Caco-2 (cell line): ENCODE results near the gene NFATC4. TPM values are rescaled to one million over a fixed set of nuclear protein-coding genes. Genes with fewer than 3 reads are reported as not detected.

ENCODE experiments used
- BruUV-seq: library from RNA; stranded (reverse); fragments of 400-500 nt; replicated peaks from 2 replicates; lab custom pipeline; 2021; lab: Mats Ljungman, UMichigan
- CTCF ChIA-PET: fragments of 300-600 bp; sonication (Branson Sonifier 250); formaldehyde crosslinking; loops from one replicate; lab custom pipeline; 2022; ENCODE audit warnings: antibody characterized with exemption; lab: Charles Lee
- POLR2A ChIA-PET: fragments of 300-600 bp; sonication (Branson Sonifier 250); formaldehyde crosslinking; loops from one replicate; lab custom pipeline; 2022; ENCODE audit warnings: antibody characterized with exemption; lab: Charles Lee
- DNase-seq, 2 experiments: peaks; one replicate each; pipeline versions ENCODE4 v3.0.0 to v3.0.0-alpha.2; 2020 to 2022
- H3K27me3 ChIP-seq: replicated peaks from 2 replicates; pipeline ENCODE4 v1.6.0; 2011; ENCODE audit warnings: low read length; ENCODE audit not compliant: control insufficient read depth, insufficient read depth
- H3K36me3 ChIP-seq: 2 replicates; pipeline ENCODE4 v1.5.1; 2011; ENCODE audit warnings: low read length; ENCODE audit not compliant: control insufficient read depth, insufficient read depth
- H3K4me1 ChIP-seq: fragments of 250-450 bp; sonication (Bioruptor Pico); 2 replicates; pipeline ENCODE4 v1.5.1; 2020; ENCODE audit warnings: mild to moderate bottlenecking
- H3K4me3 ChIP-seq: 2 replicates; pipeline ENCODE4 v1.5.1; 2011; ENCODE audit warnings: low read depth, mild to moderate bottlenecking, control low read depth, low read length
- H3K9me3 ChIP-seq: fragments of 250-450 bp; sonication (Bioruptor Pico); 2 replicates; pipeline ENCODE4 v1.5.1; 2020; ENCODE audit warnings: mild to moderate bottlenecking, moderate library complexity
- H3K27ac Mint-ChIP-seq: one replicate; pipeline ENCODE4 v1.8.0; 2022; ENCODE audit warnings: mixed read lengths; ENCODE audit not compliant: unreplicated experiment
- H3K27me3 Mint-ChIP-seq: one replicate; pipeline ENCODE4 v1.8.0; 2022; ENCODE audit warnings: mixed read lengths; ENCODE audit not compliant: insufficient read depth, unreplicated experiment
- H3K36me3 Mint-ChIP-seq: one replicate; pipeline ENCODE4 v1.8.0; 2022; ENCODE audit warnings: mild to moderate bottlenecking, mixed read lengths; ENCODE audit not compliant: insufficient read depth, unreplicated experiment
- H3K4me1 Mint-ChIP-seq: one replicate; pipeline ENCODE4 v1.8.0; 2022; ENCODE audit warnings: low read depth, mixed read lengths; ENCODE audit not compliant: unreplicated experiment
- H3K4me3 Mint-ChIP-seq: one replicate; pipeline ENCODE4 v1.8.0; 2022; ENCODE audit warnings: mild to moderate bottlenecking, moderate library complexity, mixed read lengths; ENCODE audit not compliant: unreplicated experiment
- H3K9me3 Mint-ChIP-seq: one replicate; pipeline ENCODE4 v1.8.0; 2022; ENCODE audit warnings: mixed read lengths; ENCODE audit not compliant: unreplicated experiment
- CTCF ChIP-seq, 2 experiments: fragments of 200-600 bp in 1 of 2; IDR thresholded peaks; 1 replicate in 1 of 2; 2 replicates in 1 of 2; pipeline versions ENCODE4 v1.5.1 to v1.8.0; 2011 to 2022; ENCODE audit warnings: antibody characterized with exemption in 1 of 2, control low read depth in 1 of 2, inconsistent platforms in 1 of 2, low read depth in 1 of 2, low read length in 1 of 2, mild to moderate bottlenecking in 1 of 2, moderate library complexity in 1 of 2; ENCODE audit not compliant: insufficient read depth in 1 of 2, severe bottlenecking in 1 of 2, unreplicated experiment in 1 of 2
- intact Hi-C: fragments of 100-400 bp; cut with micrococcal nuclease; formaldehyde crosslinking; loops from one replicate; pipeline ENCODE4 v1.10.0; 2022; ENCODE audit not compliant: unreplicated experiment
- total RNA-seq: library from RNA; stranded (reverse); gene quantifications from 2 replicates; pipeline ENCODE4 v1.2.3, GENCODE V29; 2022

Gene NFATC4
- total RNA-seq, 1 experiment from 2014 or later: 0.88 TPM

DNA sequence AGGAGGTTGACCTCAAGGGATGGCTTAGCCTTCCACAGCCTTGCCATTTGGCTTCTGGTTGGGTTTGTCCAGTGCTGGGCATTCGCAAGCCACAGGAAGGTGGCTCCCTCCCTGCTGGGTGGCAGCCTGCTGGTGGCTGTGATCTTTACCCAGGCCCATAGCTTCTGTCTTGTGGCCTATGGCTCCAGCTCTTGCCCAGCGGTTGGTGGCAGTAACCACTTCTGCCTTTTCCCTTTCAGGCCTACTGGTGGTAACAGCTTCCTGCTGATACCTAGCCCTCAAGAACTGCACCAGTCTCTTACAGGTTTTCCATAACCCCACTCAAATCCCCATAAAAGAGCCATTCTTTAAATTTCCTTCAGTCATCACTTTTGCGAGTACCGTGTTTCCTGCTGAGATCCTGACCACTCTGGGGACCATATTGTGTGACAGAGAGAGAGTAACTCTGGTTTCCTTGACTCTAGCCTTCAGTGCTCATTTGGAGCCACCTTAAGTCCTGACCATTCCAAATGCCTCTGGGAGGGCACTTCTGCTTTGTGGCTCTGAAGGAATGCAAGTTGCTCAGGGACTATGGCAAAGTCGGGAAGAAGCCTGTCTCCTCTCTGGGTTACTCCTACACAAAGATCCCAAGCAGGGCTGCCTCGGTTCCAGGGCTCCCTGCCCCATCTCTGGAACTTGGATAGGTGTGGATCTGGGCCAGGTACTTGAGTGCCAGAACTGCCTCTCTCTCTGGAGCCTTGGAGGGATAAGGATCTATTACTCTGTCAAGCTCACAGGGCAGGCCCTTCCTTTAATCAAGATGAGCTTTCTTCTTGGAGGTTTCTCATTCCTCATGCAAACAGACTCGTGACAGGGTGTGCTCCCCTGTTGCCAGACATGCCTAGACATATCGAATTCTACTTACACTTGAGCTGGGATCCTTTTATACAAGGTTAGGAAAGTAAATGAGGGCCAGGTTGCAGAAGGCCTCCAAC is 27.9 kb downstream of the NFATC4 start:
- Mint-ChIP-seq H3K9me3 (no peaks in the 10 kb centered on the region), H3K27me3 (no peaks in the 10 kb centered on the region), H3K36me3 (no peaks in the 10 kb centered on the region), H3K27ac (no peak overlapping the region), H3K4me3 (no peak overlapping the region), H3K4me1 (peaks cover 33% of the 10 kb centered on the region)
- CTCF ChIA-PET: interaction anchor here (0.6 kb wide), 1 partner anchor 62 kb away, joined by 3 read pairs; no protein-coding TSS in a partner anchor
- no peaks in the 10 kb centered on the region for H3K9me3 ChIP-seq
- no peak overlapping the region for H3K4me3 ChIP-seq
- no peak for TF ChIP-seq CTCF (IDR thresholded peaks at IDR 0.05; ENCODE audit: insufficient read depth in 1 of 2, low read depth in 1 of 2, low read length in 1 of 2, severe bottlenecking in 1 of 2, unreplicated experiment in 1 of 2)
- intact Hi-C loops: no loop called here
- DNase-seq: no peak
- POLR2A ChIA-PET: no interaction called here
- no TSS peak for BruUV-seq
- H3K27me3 ChIP-seq: no peaks in the 10 kb centered on the region
- H3K36me3 ChIP-seq: no peaks in the 10 kb centered on the region
- H3K4me1 ChIP-seq: peaks cover 16% of the 10 kb centered on the region

DNA sequence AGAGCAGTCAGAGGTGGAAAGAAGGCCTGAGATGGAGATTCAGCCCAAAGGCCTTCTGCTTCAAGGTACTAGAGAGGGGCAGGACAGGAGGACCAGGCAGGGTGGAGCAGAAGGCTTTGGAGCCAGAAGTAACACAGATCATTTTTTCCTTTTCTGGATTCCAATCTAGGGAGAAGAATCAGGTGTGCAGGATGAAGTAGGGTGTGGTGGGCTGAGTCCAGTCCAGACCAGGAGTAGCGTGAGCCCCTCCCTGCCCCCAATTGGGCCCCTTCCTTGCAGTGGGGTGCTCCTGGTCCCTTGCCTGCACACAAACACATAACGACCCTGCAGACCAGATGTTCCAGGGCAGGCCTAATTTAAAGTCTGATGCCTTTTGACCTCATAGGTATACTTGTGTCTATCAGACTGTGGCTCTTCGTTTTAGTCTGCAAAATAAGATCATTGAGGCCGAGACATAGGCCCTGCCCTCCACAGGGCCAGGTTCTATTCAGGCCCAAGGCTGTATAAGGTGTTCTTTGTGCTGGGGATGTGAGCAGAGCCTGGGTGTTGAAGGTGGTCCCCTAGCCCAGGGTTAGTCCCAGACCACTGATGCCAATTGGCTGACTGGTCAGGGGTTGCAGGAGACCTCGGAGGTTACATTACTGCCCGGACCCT is 29.8 kb downstream of the NFATC4 start:
- TF ChIP-seq CTCF (IDR thresholded peaks at IDR 0.05; ENCODE audit: insufficient read depth in 1 of 2, low read depth in 1 of 2, low read length in 1 of 2, severe bottlenecking in 1 of 2, unreplicated experiment in 1 of 2): no peak
- Histone ChIP-seq H3K4me1 (peaks cover 11% of the 10 kb centered on the region), H3K9me3 (no peaks in the 10 kb centered on the region), H3K27me3 (no peaks in the 10 kb centered on the region), H3K36me3 (no peaks in the 10 kb centered on the region), H3K4me3 (no peak overlapping the region)
- Mint-ChIP-seq H3K4me3 (peak overlapping the region; percentile 44), H3K36me3 (no peaks in the 10 kb centered on the region), H3K9me3 (no peaks in the 10 kb centered on the region), H3K27ac (peak overlapping the region; percentile 16), H3K4me1 (peaks cover 32% of the 10 kb centered on the region), H3K27me3 (no peaks in the 10 kb centered on the region)
- CTCF ChIA-PET: no interaction called here
- no peak for DNase-seq
- POLR2A ChIA-PET: no interaction called here
- no TSS peak for BruUV-seq
- intact Hi-C loops: no loop called here

DNA sequence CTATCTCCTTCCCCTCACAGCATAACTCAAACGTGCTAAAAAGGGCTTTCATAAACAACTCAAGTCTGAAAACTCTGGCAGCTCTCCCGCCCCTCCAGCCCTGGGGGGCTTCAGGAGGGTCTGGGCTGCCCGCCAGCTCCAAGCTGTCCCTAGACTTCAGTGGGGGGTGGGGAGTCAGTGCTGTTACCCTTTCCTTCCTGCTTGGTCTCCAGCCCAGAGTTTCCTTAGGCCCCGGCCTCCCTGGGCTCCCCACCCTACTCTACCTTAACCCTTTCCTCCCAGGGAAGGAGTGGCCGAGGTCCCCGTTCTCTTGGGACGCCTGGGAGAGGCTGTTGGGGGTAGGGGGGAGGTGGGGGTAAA is 30.3 kb downstream of the NFATC4 start:
- Mint-ChIP-seq H3K36me3 (no peaks in the 10 kb centered on the region), H3K27me3 (no peaks in the 10 kb centered on the region), H3K27ac (no peak overlapping the region), H3K4me1 (peaks cover 37% of the 10 kb centered on the region), H3K4me3 (peak overlapping the region; percentile 44), H3K9me3 (no peaks in the 10 kb centered on the region)
- CTCF ChIA-PET: interaction anchor here (0.6 to 1.2 kb wide), 6 partner anchors 11 to 90 kb away, joined by 3 to 5 read pairs (median 4); partner anchors contain the start of gene CIDEB
- DNase-seq: no peak
- no TSS peak for BruUV-seq
- TF ChIP-seq CTCF (IDR thresholded peaks at IDR 0.05; ENCODE audit: insufficient read depth in 1 of 2, low read depth in 1 of 2, low read length in 1 of 2, severe bottlenecking in 1 of 2, unreplicated experiment in 1 of 2): no peak
- Histone ChIP-seq H3K4me1 (peaks cover 11% of the 10 kb centered on the region), H3K4me3 (peak overlapping the region; percentile 57), H3K9me3 (no peaks in the 10 kb centered on the region), H3K27me3 (no peaks in the 10 kb centered on the region), H3K36me3 (no peaks in the 10 kb centered on the region)
- POLR2A ChIA-PET: interaction anchor here (0.6 kb wide), 1 partner anchor 32 kb away, joined by 4 read pairs; no protein-coding TSS in a partner anchor
- intact Hi-C loops: no loop called here
